ENCODE results near the gene TRIM66. TPM values are rescaled to one million over a fixed set of nuclear protein-coding genes. Genes with fewer than 3 reads are reported as not detected.

TRIM66 gene
- polyA plus RNA-seq, 2 of the 4 experiments (the other 2 are of a cell fraction), result 2.5 to 9.8 TPM

GRCh38 chr11:8719211-8719649, 36.8 kb upstream of the TRIM66 start (continued):
- no peak for TF ChIP-seq NPAS2 (CRISPR knock-in tag; IDR thresholded peaks at IDR 0.05; ENCODE audit: borderline replicate concordance)
- TF ChIP-seq BHLHE40 (IDR thresholded peaks at IDR 0.05; ENCODE audit: low read depth, low read length), result no peak
- no peak for TF ChIP-seq CBX2 (IDR thresholded peaks at IDR 0.05; ENCODE audit: borderline replicate concordance, low read depth)
- no peak for TF ChIP-seq HOXB13 (CRISPR knock-in tag; IDR thresholded peaks at IDR 0.05; ENCODE audit: low read depth)
- TF ChIP-seq JUNB (IDR thresholded peaks at IDR 0.05), result peak; percentile 96
- TF ChIP-seq MAX (IDR thresholded peaks at IDR 0.05), result peak; percentile 57; the same call in 1 of the 2 replicates

- Histone ChIP-seq H3K4me2 (peak overlapping the region; percentile 80), H3K4me3 (0 out of 3 replicates have a peak overlapping the region, but pooled peaks have one; percentile 3), H3K27ac (peak overlapping the region; percentile 80 to 92), H3K9me3 (no peaks in the 10 kb centered on the region), H3K4me1 (peaks cover 57% of the 10 kb centered on the region)
- FAIRE-seq (no peak), DNase-seq (ENCODE audit: low read depth in 1 of 2, low spot score in 1 of 2) (peak in 1 of 2 experiments; percentile 56), ATAC-seq (peak; percentile 12 to 51; a peak in 3 of 6 replicates)
- WGBS (ENCODE audit: missing lambda C conversion rate), result 59% methylated on average over 11 of the region's 11 CpGs
- POLR2A ChIA-PET, result interaction anchor here (0.6 to 3.0 kb wide), 4 partner anchors 29 to 152 kb away, joined by 3 to 13 read pairs (median 4); partner anchors contain the start of genes RPL27A and TRIM66
- CTCF ChIA-PET, result interaction anchor here (0.6 to 1.8 kb wide), 4 partner anchors 27 to 241 kb away, joined by 3 to 7 read pairs (median 4); no protein-coding TSS in a partner anchor
- TF ChIP-seq HMGXB4 (CRISPR knock-in tag; IDR thresholded peaks at IDR 0.05; ENCODE audit: borderline replicate concordance) (no peak), HDAC2 (IDR thresholded peaks at IDR 0.05) (no peak), MAFK (IDR thresholded peaks at IDR 0.05; ENCODE audit: partially characterized antibody) (peak; percentile 87), CEBPB (IDR thresholded peaks at IDR 0.05) (peak; percentile 48 to 89; a peak in 3 of 4 replicates), RNF2 (IDR thresholded peaks at IDR 0.05; ENCODE audit: borderline replicate concordance, low read depth) (no peak), REST (IDR thresholded peaks at IDR 0.05) (no peak), FOSL2 (IDR thresholded peaks at IDR 0.05) (no peak; the same call in 1 of the 2 replicates), FOSL2 (CRISPR knock-in tag; IDR thresholded peaks at IDR 0.05) (peak; percentile 39), SREBF2 (IDR thresholded peaks at IDR 0.05) (no peak), BCL3 (IDR thresholded peaks at IDR 0.05) (no peak), USF2 (IDR thresholded peaks at IDR 0.05) (no peak), ZFP36 (IDR thresholded peaks at IDR 0.05; ENCODE audit: borderline replicate concordance, partially characterized antibody) (no peak), POLR2A (IDR thresholded peaks at IDR 0.05; ENCODE audit: low read length) (no peak), EP300 (IDR thresholded peaks at IDR 0.05) (peak in 1 of 2 experiments; percentile 30; a peak in 2 of 5 replicates), SMC3 (IDR thresholded peaks at IDR 0.05) (peak; percentile 26; the same call in 1 of the 3 replicates), JUNB (IDR thresholded peaks at IDR 0.05) (peak; percentile 48; the same call in 1 of the 2 replicates), ZSCAN20 (CRISPR knock-in tag; IDR thresholded peaks at IDR 0.05) (no peak), POLR2AphosphoS2 (conservative IDR thresholded peaks at IDR 0.05; ENCODE audit: low read length) (no peak), GATA3 (IDR thresholded peaks at IDR 0.05; ENCODE audit: borderline replicate concordance) (no peak; the same call in 1 of the 2 replicates), BHLHE40 (IDR thresholded peaks at IDR 0.05; ENCODE audit: low read depth, low read length) (no peak), NR3C1 (IDR thresholded peaks at IDR 0.05) (no peak), CHD4 (IDR thresholded peaks at IDR 0.05; ENCODE audit: borderline replicate concordance) (no peak), MAZ (IDR thresholded peaks at IDR 0.05; ENCODE audit: borderline replicate concordance, low read depth, low read length) (no peak), MAX (IDR thresholded peaks at IDR 0.05) (no peak; the same call in none of the 2 replicates)
These were observed 35.6 kb upstream of the TRIM66 start for GRCh38 chr11:8717876-8718753.
